Lung (tissue), 12 donors: ENCODE results near the gene TGFB3. TPM values are rescaled to one million over a fixed set of nuclear protein-coding genes. Genes with fewer than 3 reads are reported as not detected.

Experiments
- ATAC-seq: fragments of 200-7000 bp; cut with Tn5 transposase; one replicate; pipeline ENCODE4 v1.9.1; 2020; ENCODE audit warnings: moderate number of reproducible peaks; ENCODE audit not compliant: insufficient read depth, low FRiP score
- DNase-seq, 3 donors: peaks; one replicate each; pipeline ENCODE4 v3.0.0-alpha.2; 2013 to 2017
- H3K27ac ChIP-seq, 2 donors: one replicate each; pipeline ENCODE4 v1.5.1; 2013; ENCODE audit warnings: mild to moderate bottlenecking in 2 of 2, moderate library complexity in 2 of 2, control low read depth in 1 of 2, inconsistent platforms in 1 of 2, low read depth in 1 of 2, low read length in 1 of 2
- H3K27me3 ChIP-seq, 3 donors: one replicate each; pipeline ENCODE4 v1.5.1; 2013; ENCODE audit warnings: low read length in 2 of 3; ENCODE audit not compliant: control insufficient read depth in 3 of 3, insufficient read depth in 3 of 3
- H3K36me3 ChIP-seq, 4 donors: one replicate each; pipeline ENCODE4 v1.5.1; 2013; ENCODE audit warnings: low read length in 4 of 4, mild to moderate bottlenecking in 1 of 4, moderate library complexity in 1 of 4; ENCODE audit not compliant: control insufficient read depth in 4 of 4, insufficient read depth in 4 of 4
- H3K4me1 ChIP-seq, 5 donors: one replicate each; pipeline ENCODE4 v1.5.1; 2013; ENCODE audit warnings: low read length in 5 of 5, mild to moderate bottlenecking in 2 of 5, moderate library complexity in 1 of 5; ENCODE audit not compliant: control insufficient read depth in 5 of 5, insufficient read depth in 5 of 5
- H3K4me3 ChIP-seq: one replicate; pipeline ENCODE4 v1.5.1; 2013; ENCODE audit warnings: mild to moderate bottlenecking, control low read depth, moderate library complexity
- H3K9ac ChIP-seq, 2 donors: one replicate each; pipeline ENCODE4 v1.5.1; 2013; ENCODE audit warnings: low read length in 2 of 2, control low read depth in 1 of 2; ENCODE audit not compliant: insufficient read depth in 1 of 2
- H3K9me3 ChIP-seq, 4 donors: one replicate each; pipeline ENCODE4 v1.5.1; 2013; ENCODE audit warnings: low read length in 3 of 4, mild to moderate bottlenecking in 1 of 4, moderate library complexity in 1 of 4; ENCODE audit not compliant: control insufficient read depth in 4 of 4, insufficient read depth in 3 of 4
- WGBS, 2 donors: extraction: QIAGEN DNeasy Blood & Tissue Kit; methylation state at CpG; one replicate each; pipeline ENCODE4 v1.1.7; 2013; 5-methylcytosine and 5-hydroxymethylcytosine counted together
- polyA plus RNA-seq, 2 donors: library from polyadenylated mRNA; stranded (reverse); fragments of 200-250 nt; gene quantifications; one replicate each; pipeline ENCODE4 v1.2.1, GENCODE V29; 2013
- total RNA-seq, 2 donors: library from RNA; depleted of rRNA in 1 of 2; stranded (reverse); fragments of >200 nt in 1 of 2; gene quantifications; one replicate each; pipeline ENCODE4 v1.2.1, GENCODE V29; 2014 to 2021
- TF ChIP-seq, protein P1 (sequence below): IDR thresholded peaks from 2 replicates; pipeline ENCODE4 v1.5.1; 2012; ENCODE audit warnings: mild to moderate bottlenecking; ENCODE audit errors: control extremely low read depth, extremely low read depth
- donor health status: control.
- donor health status: control.
- donor health status: Bipolar disorder and iron deficiency.
- donor health status: healthy.
- donor health status: DM: yes; HTN: yes; CAD: no.

Gene TGFB3
- total and polyA plus RNA-seq, 4 donors: 7.7 to 47.7 (median 20.0) TPM

DNA sequence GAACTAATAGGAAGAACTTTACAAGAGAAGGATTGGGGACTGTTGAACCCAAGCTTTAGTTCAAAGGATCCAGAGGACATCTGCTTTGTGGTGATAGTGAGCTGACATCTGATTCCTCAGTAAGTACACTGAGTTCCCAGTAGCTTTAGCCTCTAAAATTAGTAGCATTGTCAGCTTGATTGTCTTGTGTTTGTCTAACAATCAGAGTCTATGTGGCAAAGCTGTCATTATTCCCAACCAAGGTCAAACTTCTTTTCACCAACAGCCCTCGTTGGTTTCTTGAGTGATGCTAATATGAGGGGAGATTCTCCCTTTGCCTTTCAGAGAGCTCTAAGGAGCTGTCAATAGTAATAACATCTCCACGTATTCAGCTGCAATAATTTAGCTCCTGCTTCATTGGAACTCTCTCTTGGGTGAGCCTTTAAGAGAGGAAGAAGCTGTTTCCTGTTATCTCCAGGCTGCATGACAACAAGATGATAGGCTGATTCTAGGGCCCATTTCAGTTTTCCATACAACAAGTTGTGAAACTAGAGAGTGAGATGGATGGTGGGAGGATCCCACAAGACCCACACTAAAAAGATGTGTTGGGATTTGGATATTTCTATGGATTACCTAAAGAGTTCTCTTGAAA, 46.7 kb downstream of the TGFB3 start:
- Histone ChIP-seq H3K36me3 (peaks cover 0 to 5% (median 0%) of the 10 kb centered on the region in 4 donors), H3K9ac (no peak overlapping the region), H3K27me3 (no peaks in the 10 kb centered on the region), H3K9me3 (no peaks in the 10 kb centered on the region), H3K27ac (no peak overlapping the region), H3K4me3 (no peak overlapping the region), H3K4me1 (peaks cover 0 to 8% (median 0%) of the 10 kb centered on the region in 5 donors)
- 71 to 76% methylated on average over 2 of the region's 2 CpGs for WGBS, 2 donors
- ATAC-seq (no peak), DNase-seq (no peak)
- TF ChIP-seq, protein P1, sequence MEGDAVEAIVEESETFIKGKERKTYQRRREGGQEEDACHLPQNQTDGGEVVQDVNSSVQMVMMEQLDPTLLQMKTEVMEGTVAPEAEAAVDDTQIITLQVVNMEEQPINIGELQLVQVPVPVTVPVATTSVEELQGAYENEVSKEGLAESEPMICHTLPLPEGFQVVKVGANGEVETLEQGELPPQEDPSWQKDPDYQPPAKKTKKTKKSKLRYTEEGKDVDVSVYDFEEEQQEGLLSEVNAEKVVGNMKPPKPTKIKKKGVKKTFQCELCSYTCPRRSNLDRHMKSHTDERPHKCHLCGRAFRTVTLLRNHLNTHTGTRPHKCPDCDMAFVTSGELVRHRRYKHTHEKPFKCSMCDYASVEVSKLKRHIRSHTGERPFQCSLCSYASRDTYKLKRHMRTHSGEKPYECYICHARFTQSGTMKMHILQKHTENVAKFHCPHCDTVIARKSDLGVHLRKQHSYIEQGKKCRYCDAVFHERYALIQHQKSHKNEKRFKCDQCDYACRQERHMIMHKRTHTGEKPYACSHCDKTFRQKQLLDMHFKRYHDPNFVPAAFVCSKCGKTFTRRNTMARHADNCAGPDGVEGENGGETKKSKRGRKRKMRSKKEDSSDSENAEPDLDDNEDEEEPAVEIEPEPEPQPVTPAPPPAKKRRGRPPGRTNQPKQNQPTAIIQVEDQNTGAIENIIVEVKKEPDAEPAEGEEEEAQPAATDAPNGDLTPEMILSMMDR: no peak

DNA sequence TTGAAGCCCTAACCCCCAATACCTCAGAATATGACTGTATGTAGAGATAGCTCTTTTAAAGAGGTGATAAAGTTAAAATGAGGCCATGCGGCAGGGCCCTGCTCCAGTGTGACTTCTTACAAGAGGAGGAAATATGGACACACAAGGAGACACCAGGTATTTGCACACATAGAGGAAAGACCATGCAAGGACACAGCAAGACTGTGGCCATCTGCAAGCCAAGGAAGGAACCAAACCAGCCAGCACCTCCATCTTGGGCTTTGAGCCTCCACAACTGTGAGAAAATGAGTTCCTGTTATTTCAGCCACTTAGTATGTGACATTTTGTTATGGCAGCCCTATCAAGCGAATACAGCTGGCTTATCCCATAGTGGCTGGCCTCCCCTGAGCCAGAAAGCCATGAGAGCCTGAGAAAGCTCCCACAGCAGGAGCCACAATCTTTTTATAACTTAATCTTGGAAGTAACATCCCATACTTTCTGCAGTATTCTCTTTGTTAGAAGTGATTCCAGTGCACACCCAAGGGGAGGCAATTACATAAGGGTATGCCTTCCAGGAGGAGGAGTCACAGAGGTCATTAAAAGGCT, 48.0 kb downstream of the TGFB3 start:
- Histone ChIP-seq H3K27me3 (no peaks in the 10 kb centered on the region), H3K27ac (no peak overlapping the region), H3K4me1 (peaks cover 0 to 8% (median 0%) of the 10 kb centered on the region in 5 donors), H3K4me3 (no peak overlapping the region), H3K36me3 (peaks cover 0 to 5% (median 0%) of the 10 kb centered on the region in 4 donors), H3K9ac (no peak overlapping the region), H3K9me3 (no peaks in the 10 kb centered on the region)
- 47 to 79% methylated on average over 2 of the region's 2 CpGs for WGBS, 2 donors
- TF ChIP-seq, protein P1: no peak
- ATAC-seq (no peak), DNase-seq (no peak)

DNA sequence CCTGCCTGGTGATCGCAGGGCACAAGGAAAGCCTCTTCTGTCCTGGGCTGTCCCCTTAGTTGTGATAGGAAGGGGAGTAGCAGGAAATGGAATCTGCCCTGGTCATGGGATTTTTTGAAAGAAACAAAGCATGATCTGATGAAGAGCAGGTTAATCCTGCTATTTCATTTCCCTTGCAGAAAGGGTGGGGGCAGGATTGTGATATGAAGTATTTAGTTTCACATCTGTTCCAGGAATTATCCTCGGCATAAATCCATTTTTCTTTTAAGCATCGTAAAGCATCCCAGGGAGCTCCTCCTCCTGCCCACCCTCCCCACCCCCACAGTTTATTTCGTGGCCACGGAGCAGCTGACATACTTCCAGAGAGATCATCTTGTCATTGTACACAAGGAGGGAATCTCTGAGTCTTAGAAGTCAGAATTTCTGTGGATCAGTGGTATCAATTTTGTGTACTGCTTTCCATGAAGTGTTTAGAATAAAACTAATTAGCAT, 53.1 kb downstream of the TGFB3 start:
- TF ChIP-seq, protein P1: no peak
- Histone ChIP-seq H3K4me1 (peaks cover 0 to 8% (median 0%) of the 10 kb centered on the region in 5 donors), H3K4me3 (no peak overlapping the region), H3K36me3 (peaks cover 0 to 3% (median 0%) of the 10 kb centered on the region in 4 donors), H3K9ac (peak overlapping the region in 1 of 2 donors; percentile 51), H3K9me3 (no peaks in the 10 kb centered on the region), H3K27me3 (no peaks in the 10 kb centered on the region), H3K27ac (no peak overlapping the region)
- ATAC-seq: no peak
- peak; percentile 41 to 72 (median 69) for DNase-seq
- 55 to 73% methylated on average over 5 of the region's 5 CpGs for WGBS, 2 donors
